GM19099 (cell line): ENCODE data around the gene SS18.
A peak's percentile ranks its signal among the peaks of the same experiment; 100 is the strongest.

Experiments used
- POLR2A ChIP-seq: IDR thresholded peaks from 3 replicates; pipeline ENCODE4 v1.6.1; 2011; ENCODE audit warnings: low read depth; ENCODE audit not compliant: insufficient read length; ENCODE audit errors: extremely low read depth

SS18 gene, protein sequence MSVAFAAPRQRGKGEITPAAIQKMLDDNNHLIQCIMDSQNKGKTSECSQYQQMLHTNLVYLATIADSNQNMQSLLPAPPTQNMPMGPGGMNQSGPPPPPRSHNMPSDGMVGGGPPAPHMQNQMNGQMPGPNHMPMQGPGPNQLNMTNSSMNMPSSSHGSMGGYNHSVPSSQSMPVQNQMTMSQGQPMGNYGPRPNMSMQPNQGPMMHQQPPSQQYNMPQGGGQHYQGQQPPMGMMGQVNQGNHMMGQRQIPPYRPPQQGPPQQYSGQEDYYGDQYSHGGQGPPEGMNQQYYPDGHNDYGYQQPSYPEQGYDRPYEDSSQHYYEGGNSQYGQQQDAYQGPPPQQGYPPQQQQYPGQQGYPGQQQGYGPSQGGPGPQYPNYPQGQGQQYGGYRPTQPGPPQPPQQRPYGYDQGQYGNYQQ

GRCh38 chr18:26090130-26091046 is at the start of gene SS18:
Gene SS18 (minus strand): TSS chr18:26090613. CDS start chr18:26090569, 44 bp downstream.
- peak; percentile 88 for TF ChIP-seq POLR2A

GRCh38 chr18:26135548-26135947 is 45.1 kb upstream of the SS18 start:
- TF ChIP-seq POLR2A = no peak

GRCh38 chr18:26134107-26134506 is 43.7 kb upstream of the SS18 start:
- TF ChIP-seq POLR2A = no peak

DNA sequence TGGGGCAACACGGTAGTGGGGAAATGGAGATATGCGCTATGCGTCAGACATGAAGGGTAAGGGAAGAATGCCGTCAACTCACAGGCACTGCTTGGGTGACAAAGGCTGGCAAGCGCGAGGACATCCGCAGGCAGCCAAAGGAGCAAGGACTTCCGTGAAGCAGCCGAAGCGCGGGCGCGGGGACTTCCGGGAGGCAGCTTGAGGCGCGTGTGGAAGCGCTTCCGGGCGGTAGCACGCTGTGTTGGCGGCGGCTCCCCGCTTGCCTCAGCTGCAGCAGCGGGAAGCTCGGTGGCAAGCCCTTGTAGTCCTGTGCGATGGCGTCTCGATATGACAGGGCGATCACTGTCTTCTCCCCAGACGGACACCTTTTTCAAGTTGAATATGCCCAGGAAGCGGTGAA is 43.2 kb upstream of the SS18 start, which contains the start of gene PSMA8:
TSS of gene PSMA8 (plus strand) at position 218 of the 400 bp plus-strand sequence. CDS start at position 315, 97 bp downstream.
- TF ChIP-seq POLR2A = peak; percentile 58

- TF ChIP-seq POLR2A = no peak
These were observed 37.4 kb upstream of the SS18 start for GRCh38 chr18:26127786-26128185.

- no peak for TF ChIP-seq POLR2A
These were observed 31.1 kb upstream of the SS18 start for GRCh38 chr18:26121476-26121875.

GRCh38 chr18:26119246-26119645 is 28.8 kb upstream of the SS18 start:
- TF ChIP-seq POLR2A = no peak

DNA sequence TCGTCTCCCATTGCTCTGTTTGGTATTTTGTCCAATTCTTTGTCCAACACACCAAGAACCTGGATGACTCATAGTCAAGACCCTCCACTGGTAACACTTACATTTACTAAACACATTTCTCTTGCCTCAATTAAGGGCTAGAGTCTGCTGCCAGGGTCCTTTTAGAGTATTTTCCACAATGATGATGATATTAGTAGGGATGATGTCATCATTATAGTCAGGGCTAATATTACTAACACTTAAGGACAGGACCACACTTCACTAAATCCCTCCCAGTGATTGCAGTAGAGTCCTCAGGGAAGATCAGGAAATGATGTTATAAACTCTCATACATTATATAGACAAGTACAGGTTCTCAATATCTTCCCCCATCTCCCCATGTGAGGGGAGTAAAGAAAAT is 13.6 kb upstream of the SS18 start:
- TF ChIP-seq POLR2A = no peak

DNA sequence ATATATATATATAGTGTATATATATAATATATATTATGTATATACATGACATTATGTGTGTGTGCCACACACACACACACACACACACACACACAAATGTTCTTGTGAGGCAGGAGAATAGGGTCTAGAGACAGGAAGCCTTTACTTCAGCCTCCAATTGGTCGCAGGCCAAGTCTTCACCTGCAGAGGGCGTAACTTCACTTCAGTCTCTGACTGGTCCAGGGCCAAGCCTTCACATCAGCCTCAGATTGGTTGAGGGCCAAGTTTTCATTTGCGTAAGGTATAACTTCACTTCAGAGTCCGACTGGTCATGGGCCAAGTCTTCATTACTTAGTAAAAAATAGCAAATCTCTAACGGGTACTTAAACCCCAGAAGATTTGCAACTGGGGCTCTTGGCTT is 13.2 kb upstream of the SS18 start:
- TF ChIP-seq POLR2A = no peak

DNA sequence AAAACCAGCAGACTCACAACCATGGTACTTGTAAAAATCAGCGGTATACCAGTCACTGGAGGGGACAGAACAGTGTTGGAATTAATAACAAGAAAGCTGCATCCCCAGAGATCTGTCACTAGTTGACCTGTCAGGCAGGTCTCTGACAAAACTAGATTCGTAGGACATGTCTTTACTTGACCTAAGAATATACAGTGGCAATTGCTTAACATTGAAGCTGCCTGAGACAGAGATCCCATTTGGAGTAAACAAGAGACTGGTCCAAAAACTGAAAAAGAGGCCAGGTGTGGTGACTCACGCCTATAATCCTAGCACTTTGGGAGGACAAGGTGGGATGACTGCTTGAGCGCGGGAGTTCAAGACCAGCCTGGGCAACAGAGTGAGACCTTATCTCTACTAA is 7.2 kb upstream of the SS18 start:
- no peak for TF ChIP-seq POLR2A

- TF ChIP-seq POLR2A = no peak
These were observed 6.4 kb upstream of the SS18 start for GRCh38 chr18:26096852-26097251.

GRCh38 chr18:26091047-26091630 is 726 bp upstream of the SS18 start:
- TF ChIP-seq POLR2A = peak; percentile 6

DNA sequence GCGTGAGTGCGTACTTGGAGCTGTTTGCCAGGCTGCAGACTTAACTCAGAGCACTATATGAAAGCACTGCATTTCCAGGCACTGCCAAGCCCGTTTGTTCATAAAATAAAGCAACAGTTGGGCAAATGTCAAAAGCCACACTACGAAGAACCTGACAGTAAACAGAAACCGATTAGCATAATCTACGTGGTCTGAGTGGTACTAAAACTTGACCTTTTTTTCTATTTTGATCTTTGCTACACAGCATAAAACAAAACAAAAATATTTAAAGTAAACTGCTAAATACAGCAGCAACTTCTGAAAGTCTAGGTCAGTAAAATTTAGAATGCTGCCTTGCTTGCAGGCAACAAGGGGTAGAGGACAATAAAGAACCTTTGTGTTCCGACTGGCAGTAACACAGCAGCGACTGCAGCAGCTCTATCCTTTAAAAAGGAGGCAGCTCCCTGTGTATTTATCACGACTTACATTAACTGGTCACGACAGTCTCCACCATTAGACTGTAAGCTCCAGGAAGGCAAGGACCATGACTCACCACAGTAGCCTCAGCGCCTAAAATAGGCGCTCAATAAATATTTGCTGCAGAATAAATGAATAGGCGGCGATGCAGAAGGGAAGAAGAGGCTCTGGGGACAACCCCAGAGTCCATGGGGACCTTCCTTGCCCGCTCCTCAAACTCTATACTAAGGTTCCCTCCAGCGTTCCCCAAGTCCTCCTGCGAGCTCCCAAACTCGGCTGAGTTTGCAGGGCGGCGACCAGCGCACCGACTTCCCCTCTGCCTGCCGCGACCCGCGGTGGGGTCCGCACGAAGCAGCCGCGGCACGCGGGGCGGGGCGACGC is 902 bp downstream of the SS18 start:
- TF ChIP-seq POLR2A = no peak

GRCh38 chr18:26088487-26088886 is 1.9 kb downstream of the SS18 start:
- no peak for TF ChIP-seq POLR2A
